Hepatic stellate cell (primary cell): ENCODE measurements around the gene SKIC8.
A peak's percentile ranks its signal among the peaks of the same experiment; 100 is the strongest.
"Not testable (repeated sequence)": the region's sequence is repeated elsewhere in the genome, so short reads cannot be mapped to it uniquely, and the experiment has no call there.

Experiments used
- DNase-seq: peaks from one replicate; pipeline ENCODE4 v3.0.0; 2011; ENCODE audit warnings: low spot score

SKIC8 gene

DNA sequence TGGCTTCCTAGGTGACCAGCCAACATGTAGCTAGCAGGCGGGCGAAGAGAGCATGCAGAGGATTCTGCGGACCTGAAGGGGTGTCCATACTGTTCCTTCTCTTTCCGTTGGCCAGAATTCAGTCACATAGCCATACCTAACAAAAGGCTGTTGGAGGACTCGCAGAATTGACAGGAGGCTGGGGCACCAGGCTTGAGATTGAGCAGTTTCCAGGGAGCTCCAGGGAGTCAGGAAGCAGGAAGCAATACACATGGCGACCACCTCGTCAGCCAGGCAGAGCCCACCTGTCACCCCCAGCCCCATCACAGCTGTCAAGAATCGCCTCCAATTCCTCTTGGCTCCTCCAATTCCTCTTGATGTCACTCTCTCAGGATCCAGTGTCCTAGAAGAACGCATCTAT, 48.3 kb downstream of the SKIC8 start:
- no peak for DNase-seq

DNA sequence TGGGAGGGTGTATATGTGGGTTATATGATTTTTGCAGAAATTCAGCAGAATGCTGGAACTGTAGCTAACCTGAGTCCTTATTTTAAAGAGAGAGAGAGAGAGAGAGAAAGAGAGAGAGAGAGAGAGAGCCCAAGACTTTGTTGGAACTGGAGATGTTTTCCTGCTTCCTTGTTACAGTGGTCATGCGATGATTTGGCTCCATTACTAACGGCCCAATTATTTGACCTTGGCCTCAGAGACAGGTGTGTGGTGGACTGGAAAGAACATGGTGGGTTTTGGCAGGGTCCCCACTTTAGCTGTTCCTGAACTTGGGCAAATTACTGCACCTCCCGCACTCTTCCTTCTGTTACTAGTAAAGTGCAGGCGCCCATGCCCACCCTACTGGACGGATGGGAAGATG, 50.3 kb downstream of the SKIC8 start:
- no peak for DNase-seq

DNA sequence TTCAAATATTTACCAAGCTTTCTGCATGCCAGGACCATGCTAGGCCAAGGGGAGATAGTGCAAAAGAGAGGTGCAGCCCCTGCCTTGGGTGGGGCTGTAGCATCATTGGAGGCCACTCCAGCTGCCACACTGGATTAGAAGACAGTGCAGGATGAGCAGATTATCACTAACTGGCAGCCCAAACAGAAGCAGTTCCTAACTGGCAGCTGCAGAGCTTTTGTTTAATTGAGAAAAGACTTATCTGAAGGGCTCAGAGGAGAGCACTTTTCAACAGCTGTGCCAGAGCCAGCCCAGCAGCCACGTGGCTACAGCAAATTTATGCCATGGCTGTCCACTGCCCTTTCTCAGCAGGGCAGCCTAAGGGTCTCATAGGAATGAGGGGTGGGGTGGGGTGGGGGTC, 51.5 kb downstream of the SKIC8 start:
- DNase-seq: no peak

DNA sequence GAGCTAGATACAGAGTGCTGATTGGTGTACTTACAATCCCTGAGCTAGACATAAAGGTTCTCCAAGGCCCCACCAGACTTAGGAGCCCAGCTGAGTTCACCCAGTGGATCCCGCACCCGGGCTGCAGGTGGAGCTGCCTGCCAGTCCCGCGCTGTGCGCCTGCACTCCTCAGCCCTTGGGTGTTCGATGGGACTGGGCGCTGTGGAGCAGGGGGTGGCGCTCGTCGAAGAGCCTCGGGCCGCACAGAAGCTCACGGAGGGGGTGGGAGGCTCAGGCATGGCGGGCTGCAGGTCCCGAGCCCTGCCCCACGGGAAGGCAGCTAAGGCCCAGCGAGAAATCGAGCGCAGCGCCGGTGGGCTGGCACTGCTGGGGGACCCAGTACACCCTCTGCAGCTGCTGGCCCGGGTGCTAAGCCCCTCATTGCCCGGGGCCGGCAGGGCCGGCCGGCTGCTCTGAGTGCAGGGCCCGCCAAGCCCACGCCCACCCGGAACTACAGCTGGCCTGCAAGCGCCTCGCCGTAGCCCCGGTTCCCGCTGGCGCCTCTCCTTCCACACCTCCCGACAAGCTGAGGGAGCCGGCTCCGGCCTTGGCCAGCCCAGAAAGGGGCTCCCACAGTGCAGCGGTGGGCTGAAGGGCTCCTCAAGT, 53.3 kb downstream of the SKIC8 start:
- not testable (repeated sequence) for DNase-seq

DNA sequence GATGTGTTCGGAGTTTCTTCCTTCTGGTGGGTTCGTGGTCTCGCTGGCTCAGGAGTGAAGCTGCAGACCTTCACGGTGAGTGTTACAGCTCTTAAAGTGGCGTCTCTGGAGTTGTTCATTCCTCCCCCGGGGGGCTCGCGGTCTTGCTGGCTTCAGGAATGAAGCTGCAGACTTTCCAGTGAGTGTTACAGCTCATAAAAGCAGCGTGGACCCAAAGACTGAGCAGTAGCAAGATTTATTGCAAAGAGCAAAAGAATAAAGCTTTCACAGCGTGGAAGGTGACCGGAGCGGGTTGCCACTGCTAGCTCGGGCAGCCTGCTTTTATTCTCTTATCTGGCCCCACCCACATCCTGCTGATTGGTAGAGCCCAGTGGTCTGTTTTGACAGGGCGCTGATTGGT, 54.0 kb downstream of the SKIC8 start:
- not testable (repeated sequence) for DNase-seq

DNA sequence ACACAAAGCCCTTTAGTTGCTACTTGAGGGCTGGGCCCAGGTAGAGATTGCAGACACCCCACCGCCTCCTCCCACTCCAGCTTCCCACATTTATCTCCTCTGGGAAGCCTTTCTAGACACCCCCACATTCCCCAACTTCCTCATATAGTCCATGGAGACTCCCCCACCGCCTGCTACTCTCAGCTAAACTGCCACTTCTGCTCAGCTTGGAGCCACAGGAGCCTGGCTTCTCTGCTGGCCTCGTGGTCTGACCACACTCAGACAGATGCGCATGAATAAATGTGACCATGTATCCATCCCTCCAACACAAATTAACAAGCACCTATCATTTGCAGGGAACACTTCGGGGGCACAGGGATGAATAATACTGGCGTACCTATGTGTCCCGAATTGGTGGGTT, 54.5 kb downstream of the SKIC8 start:
- DNase-seq: no peak

DNA sequence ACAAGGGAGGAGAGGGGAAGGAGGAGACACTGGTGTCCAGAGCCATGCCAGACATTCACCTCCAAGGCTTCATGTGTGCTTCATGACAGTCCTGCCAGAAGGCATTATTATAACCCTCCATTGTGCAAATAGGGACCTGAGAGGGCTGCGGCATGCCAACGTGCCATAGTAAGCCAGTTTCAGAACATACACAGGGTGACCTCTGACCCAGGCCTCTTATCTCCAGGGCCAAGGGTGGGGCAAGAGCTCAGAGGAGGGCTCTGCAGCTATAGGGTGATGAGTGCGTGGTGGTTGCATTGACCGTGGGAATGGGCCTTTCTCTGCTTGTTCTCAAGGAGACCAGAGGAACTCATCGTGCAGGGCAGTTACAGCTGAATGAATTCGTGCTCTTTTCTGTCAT, 55.3 kb downstream of the SKIC8 start:
- no peak for DNase-seq

DNA sequence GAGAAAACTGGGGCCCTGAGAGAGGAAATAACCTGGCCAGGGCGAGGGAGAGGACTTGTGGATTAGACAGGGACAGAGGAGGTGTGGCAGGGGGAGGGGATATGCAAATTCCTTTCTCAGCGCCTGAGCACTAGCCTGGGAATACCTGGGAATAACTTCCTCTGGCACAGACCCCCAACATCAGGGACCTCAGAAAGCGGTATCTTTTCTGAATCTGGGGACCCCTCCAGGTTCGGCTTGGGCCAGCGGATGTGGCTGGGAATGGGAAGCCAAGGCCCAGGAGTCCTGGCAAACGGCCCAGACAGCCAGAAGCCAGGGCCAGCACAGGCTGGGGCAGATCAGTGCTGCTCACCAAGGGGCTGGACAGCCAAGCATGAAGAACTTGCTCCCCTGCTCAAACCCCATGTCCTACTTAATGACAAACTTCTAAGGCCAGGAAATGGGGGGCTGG, 55.9 kb downstream of the SKIC8 start:
- DNase-seq: peak; percentile 63

DNA sequence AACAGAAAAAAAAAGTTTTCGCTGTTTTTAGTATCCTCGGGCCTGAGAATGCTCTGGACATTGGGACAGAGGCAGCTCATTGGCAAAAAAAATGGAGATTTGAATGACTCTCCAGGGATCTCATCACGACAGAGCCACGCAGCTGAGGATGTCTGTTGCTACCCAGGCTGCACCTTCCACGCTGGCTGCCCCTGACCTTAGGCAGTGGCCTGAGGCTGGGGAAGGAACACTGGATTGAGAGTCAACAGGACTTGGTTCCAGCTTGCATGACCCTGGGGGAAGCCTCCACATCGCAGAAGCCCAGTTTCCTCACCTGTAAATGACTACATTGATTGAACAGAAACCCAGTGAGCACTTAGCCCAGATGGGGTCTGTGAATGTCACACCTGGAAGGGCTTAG, 56.4 kb downstream of the SKIC8 start:
- DNase-seq: no peak

DNA sequence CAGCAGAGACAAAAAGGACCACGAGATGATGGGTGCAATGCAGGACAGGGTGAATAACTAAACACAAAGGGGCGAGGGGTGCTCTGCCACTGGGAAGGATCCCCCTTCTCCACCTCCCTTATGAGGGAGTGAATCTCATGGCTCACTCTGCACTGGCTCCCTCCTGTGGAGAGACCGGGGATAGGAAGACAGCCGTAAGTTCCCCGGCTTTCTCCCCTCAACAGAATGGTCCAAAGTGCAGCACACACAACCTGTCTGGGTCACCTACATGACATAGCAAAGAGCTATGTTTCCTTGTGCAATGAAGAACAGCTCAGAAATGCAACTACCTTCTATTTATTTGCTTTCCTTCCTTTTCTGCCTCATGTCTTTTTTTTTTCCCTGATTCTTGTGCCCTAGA, 57.3 kb downstream of the SKIC8 start:
- DNase-seq: no peak

DNA sequence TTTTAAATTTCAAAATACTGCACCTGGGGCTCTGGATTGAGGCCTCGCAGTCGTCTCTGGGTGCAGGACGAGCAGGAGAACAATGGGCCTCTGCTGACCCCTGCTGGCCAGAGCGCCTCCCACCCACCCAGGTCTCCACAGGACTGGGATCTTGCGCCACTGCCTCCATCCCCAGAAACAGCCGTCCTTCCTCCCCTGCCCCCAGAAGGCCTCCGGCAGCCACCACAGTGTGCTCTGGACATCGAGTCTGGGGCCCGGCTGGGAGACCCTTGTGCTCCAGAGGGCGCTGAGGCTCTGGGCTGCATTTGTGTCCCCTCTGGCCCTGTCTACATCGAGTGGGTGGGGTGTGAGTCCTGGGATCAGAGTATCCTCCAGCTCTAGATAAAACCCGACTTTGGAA, 58.4 kb downstream of the SKIC8 start:
- DNase-seq: peak; percentile 88

DNA sequence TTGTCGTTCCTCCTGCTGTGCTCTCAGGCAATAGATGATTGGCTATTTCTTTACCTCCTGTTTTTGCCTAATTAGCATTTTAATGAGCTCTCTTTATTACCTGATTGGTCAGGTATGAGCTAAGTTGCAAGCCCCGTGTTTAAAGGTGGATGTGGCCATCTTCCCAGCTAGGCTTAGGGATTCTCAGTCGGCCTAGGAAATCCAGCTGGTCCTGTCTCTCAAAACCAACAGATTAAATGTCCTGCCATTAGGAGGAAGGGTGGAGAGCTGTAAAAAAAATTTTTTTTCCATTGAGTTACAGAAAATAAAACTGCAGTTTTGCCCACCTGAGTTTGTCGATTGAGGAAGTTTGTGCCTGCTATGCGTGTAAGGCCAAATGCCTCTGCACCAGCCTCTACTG, 59.6 kb downstream of the SKIC8 start:
- DNase-seq: no peak

DNA sequence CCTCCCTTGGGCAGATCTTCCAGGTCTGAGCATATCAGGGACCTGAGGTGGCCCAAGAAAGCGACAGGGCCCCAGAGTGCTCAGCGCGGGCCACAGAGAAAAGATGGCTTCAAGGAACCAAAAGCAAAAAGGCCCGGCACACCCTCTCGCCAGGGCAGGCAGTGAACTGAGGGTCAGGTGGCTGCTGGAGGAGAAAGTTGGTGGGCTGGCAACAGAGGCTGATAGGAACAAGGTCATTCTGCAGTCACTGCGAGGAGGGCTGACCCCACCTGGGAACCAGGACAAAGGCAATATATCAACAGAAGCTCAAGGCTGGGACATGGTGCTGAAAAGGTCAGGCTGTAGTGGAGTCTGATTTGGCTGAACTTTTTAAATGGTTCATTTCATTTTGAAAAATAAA, 62.3 kb downstream of the SKIC8 start:
- DNase-seq: no peak

DNA sequence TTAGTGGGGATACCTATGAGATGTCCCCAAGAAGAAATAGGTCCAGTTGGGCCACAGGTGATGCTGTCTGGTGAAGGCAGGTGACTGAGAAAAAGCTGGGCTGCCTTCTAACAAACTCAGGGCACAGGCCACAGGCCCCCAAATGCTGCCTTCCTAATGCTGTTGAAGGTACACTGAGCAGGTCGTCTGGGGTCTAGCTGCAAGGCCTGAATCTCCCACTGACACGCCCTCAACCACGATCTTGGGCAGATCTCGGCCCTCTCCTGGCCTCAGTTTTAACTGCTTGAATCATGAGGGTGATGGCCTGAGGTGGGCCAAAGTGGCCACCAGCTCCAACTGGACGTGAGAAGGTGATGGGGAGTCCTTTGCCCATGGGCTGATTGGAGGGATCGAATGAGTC, 62.9 kb downstream of the SKIC8 start:
- DNase-seq: no peak

DNA sequence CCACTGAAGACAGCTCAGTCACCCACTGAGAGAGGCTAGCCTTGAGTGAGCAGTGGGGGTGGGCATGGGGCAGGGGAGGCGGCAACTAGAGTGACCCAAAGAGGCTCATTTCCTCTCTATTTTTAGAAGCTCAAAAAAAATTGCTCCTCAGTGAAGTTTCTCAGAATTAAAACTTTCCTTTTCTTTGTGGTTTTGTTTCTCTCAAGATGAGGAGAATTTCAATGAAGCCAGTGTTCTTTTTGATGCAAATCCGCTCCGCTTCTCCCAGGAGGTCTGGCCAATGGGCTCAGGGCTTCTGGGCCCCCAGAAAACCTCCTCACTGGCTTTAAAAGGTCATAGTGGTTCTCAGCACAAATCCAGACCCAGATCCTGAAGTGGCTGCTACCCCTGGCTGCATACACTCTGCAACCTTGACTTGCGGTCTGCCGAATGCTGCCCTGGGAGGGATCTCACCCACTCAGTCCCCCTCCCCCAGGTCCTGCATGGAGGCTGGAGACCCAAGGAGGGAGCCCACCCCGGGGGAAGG, 64.8 kb downstream of the SKIC8 start, which contains the start of gene ACSBG1:
TSS of gene ACSBG1 (minus strand) at position 51 of the 526 bp plus-strand sequence. CDS start 64 bp downstream, outside the sequence.
- DNase-seq: no peak

DNA sequence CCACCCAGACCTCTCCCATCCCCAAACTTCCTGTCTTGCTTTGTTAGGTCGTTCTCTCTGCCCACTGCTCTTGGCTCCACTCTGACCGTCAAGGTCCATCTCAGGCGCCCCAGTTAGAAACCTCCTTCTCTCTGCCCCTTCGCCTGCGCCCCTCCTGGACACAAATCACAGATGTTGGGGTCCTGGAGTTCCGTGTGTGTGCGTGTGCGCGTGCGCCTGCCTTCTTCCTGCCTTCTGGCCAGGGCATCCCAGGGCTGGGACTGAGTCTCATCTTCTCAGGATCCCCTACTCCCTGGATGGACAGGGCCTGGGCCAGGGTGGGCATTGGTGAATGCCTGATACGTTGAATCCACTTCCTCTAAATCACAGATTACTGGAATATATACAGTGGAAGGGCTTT, 65.9 kb downstream of the SKIC8 start:
- DNase-seq: no peak
